HG02973 (cell line): Measurements from ENCODE around the gene PTMS.

Experiments used
- ATAC-seq: cut with Tn5 transposase; IDR thresholded peaks from one replicate; pipeline ENCODE4 v1.9.1; 2021; ENCODE audit warnings: moderate library complexity; ENCODE audit not compliant: unreplicated experiment

The PTMS gene

GRCh38 chr12:6787309-6787708 is 21.1 kb downstream of the PTMS start:
- no peak for ATAC-seq

- no peak for ATAC-seq
Observed at GRCh38 chr12:6788972-6789924, 23.1 kb downstream of the PTMS start, which contains the start of gene CD4. CD4 (plus strand) TSS chr12:6789528; CDS start chr12:6800139, 10,611 bp downstream.

GRCh38 chr12:6790496-6791150 is 24.5 kb downstream of the PTMS start:
- ATAC-seq, result no peak

- no peak for ATAC-seq
Observed at GRCh38 chr12:6791931-6792520, 25.9 kb downstream of the PTMS start.

- ATAC-seq, result no peak
Observed at GRCh38 chr12:6792522-6793201, 26.5 kb downstream of the PTMS start.

- ATAC-seq, result no peak
Observed at GRCh38 chr12:6795088-6795487, 28.9 kb downstream of the PTMS start.

- no peak for ATAC-seq
Observed at GRCh38 chr12:6796576-6796975, 30.4 kb downstream of the PTMS start.

GRCh38 chr12:6799147-6799546 is 33.0 kb downstream of the PTMS start:
- ATAC-seq, result no peak

GRCh38 chr12:6807170-6807569 is 41.0 kb downstream of the PTMS start:
- ATAC-seq, result no peak

- no peak for ATAC-seq
Observed at GRCh38 chr12:6809056-6809455, 42.9 kb downstream of the PTMS start.

GRCh38 chr12:6810758-6811157 is 44.6 kb downstream of the PTMS start:
- no peak for ATAC-seq

GRCh38 chr12:6813363-6813762 is 47.2 kb downstream of the PTMS start:
- no peak for ATAC-seq

- ATAC-seq, result no peak
Observed at GRCh38 chr12:6816598-6816997, 50.4 kb downstream of the PTMS start.

- no peak for ATAC-seq
Observed at GRCh38 chr12:6817098-6817497, 50.9 kb downstream of the PTMS start.

GRCh38 chr12:6817662-6818157 is 51.5 kb downstream of the PTMS start:
- no peak for ATAC-seq

- no peak for ATAC-seq
Observed at GRCh38 chr12:6818222-6818621, 52.1 kb downstream of the PTMS start.

- ATAC-seq, result no peak
Observed at GRCh38 chr12:6818645-6819044, 52.5 kb downstream of the PTMS start.

- ATAC-seq, result no peak
Observed at GRCh38 chr12:6819106-6820030, 53.2 kb downstream of the PTMS start.

GRCh38 chr12:6820166-6820565 is 54.0 kb downstream of the PTMS start:
- no peak for ATAC-seq
